GM12874 (cell line): Measurements from ENCODE around the gene OPCML.

ENCODE experiments used
- CTCF ChIP-seq: IDR thresholded peaks from 2 replicates; pipeline ENCODE4 v1.5.1; 2011; ENCODE audit warnings: low read depth, mild to moderate bottlenecking, control low read depth, low read length, moderate library complexity; ENCODE audit not compliant: insufficient read depth

Gene OPCML

GRCh38 chr11:133536198-133536597 is 3.9 kb upstream of the OPCML start:
- TF ChIP-seq CTCF, result no peak

GRCh38 chr11:133533205-133533604 is 904 bp upstream of the OPCML start:
- no peak for TF ChIP-seq CTCF

GRCh38 chr11:133531458-133531857 is 843 bp downstream of the OPCML start:
- no peak for TF ChIP-seq CTCF

- TF ChIP-seq CTCF, result no peak
Measured at GRCh38 chr11:133530501-133530835, 1.8 kb downstream of the OPCML start.

GRCh38 chr11:133529807-133530500 is 2.3 kb downstream of the OPCML start:
- TF ChIP-seq CTCF, result no peak

- TF ChIP-seq CTCF, result no peak
Measured at GRCh38 chr11:133526790-133527189, 5.5 kb downstream of the OPCML start.

- no peak for TF ChIP-seq CTCF
Measured at GRCh38 chr11:133525976-133526375, 6.3 kb downstream of the OPCML start.
